Suprapubic skin (tissue), 4 donors: Measurements from ENCODE around the gene TTC23.

Experiments
- CTCF ChIP-seq, 2 donors: fragments of 200-600 bp in 1 of 2; fragments of 450-650 bp in 1 of 2; sonication (generic) in 1 of 2; IDR thresholded peaks; one replicate each; pipeline ENCODE4 v1.5.1; 2016 to 2019; ENCODE audit warnings: antibody characterized with exemption in 2 of 2, mild to moderate bottlenecking in 1 of 2, moderate library complexity in 1 of 2
- EP300 ChIP-seq: sonication (generic); formaldehyde crosslinking; IDR thresholded peaks from one replicate; pipeline ENCODE4 v1.6.1; 2017; ENCODE audit warnings: antibody characterized with exemption
- POLR2AphosphoS5 ChIP-seq, 3 donors: sonication (generic); formaldehyde crosslinking; IDR thresholded peaks; one replicate each; pipeline ENCODE4 v1.6.1; 2017; ENCODE audit warnings: antibody characterized with exemption in 3 of 3

DNA sequence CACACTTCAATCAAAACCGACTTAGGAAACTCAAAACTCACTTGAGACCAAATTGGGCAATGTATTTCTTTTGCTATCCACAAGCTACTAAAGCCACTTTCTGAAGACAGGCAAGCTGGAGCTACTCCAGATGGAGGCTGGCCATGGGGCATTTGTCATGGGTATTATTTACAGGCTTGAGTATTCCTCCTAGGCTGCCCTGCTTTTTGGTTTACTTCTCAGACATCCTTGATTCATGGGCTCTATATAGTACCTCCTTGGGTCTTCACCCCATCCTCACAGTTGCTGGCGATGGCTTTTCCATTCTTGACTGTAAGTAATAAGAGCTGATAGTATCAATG, 163.1 kb downstream of the TTC23 start:
- no peak for TF ChIP-seq CTCF (IDR thresholded peaks at IDR 0.05)
- no peak for TF ChIP-seq POLR2AphosphoS5 (IDR thresholded peaks at IDR 0.05)
- TF ChIP-seq EP300, result no peak
